ENCODE measurements around the gene CBLB.

DNA sequence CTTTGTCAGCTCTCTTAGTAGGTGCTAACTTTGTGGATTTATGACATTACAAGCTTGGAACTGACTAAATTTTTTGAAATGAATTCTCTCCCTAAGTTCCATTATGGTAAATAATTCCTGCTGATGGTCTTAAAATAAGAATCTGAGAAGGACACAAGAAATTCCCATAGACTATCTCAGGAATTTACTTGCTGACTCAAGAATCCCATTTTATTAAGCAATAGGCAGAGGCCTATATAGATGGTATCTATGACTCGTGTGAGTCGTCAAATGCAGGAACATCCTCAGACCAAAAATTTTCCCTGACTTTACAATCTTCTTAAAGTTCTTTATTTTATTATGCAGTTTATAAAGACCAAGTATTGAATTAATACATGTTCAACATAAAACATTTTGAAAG, 30.7 kb upstream of the CBLB start:
- no peak for TF ChIP-seq POLR2AphosphoS5 (IDR thresholded peaks at IDR 0.05)
- TF ChIP-seq, protein P1, sequence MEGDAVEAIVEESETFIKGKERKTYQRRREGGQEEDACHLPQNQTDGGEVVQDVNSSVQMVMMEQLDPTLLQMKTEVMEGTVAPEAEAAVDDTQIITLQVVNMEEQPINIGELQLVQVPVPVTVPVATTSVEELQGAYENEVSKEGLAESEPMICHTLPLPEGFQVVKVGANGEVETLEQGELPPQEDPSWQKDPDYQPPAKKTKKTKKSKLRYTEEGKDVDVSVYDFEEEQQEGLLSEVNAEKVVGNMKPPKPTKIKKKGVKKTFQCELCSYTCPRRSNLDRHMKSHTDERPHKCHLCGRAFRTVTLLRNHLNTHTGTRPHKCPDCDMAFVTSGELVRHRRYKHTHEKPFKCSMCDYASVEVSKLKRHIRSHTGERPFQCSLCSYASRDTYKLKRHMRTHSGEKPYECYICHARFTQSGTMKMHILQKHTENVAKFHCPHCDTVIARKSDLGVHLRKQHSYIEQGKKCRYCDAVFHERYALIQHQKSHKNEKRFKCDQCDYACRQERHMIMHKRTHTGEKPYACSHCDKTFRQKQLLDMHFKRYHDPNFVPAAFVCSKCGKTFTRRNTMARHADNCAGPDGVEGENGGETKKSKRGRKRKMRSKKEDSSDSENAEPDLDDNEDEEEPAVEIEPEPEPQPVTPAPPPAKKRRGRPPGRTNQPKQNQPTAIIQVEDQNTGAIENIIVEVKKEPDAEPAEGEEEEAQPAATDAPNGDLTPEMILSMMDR (IDR thresholded peaks at IDR 0.05), result no peak

Measured in prostate gland (tissue), 2 donors.